Fibroblast of skin of scalp (primary cell): ENCODE results near the gene CYB5B.

ENCODE experiments used
- DNase-seq: peaks from one replicate; pipeline ENCODE4 v3.0.0-alpha.2; 2013

Gene CYB5B

GRCh38 chr16:69486724-69487123, 62.3 kb downstream of the CYB5B start:
- no peak for DNase-seq

- no peak for DNase-seq
Observed at GRCh38 chr16:69490707-69491324, 66.4 kb downstream of the CYB5B start.

- DNase-seq = no peak
Observed at GRCh38 chr16:69494991-69495392, 70.6 kb downstream of the CYB5B start.

DNA sequence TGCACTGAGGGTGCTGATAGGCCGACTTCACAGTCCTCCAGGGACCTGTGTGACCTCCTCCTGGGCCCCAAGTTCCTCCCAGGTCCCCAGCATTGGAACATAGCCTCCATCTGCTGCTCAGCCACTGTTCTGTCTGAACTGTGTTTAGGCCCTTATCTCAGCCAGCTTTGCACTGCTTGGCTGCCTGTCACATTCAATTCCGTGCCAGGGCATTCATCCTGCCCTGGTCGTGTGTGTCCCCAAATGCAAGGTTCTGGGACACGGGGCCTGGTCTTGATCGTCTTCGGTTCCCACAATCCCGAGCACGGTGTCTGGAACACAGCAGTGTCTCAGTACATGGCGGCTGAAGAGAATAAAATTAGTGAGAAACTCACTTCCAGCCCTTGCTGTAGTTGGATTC, 71.4 kb downstream of the CYB5B start:
- DNase-seq = no peak

DNA sequence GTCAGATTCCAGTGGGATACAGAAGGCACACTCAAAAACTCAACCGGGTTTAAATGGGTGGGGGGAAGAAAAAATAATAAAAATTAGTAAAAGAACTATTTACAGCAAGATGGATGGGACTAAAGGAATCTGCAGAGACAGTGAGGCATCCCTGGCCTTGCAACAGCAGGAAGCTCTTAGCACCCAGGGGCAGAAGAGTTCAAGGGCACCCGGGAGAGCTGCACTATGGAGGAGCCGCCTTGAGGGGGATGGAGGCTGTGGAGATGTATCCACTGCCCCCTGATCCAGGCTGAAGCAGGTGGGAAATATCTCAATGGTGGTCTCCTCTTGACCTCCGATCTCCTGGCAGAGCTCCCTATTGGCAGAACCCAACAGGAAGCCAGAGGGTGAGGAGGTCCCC, 72.0 kb downstream of the CYB5B start:
- no peak for DNase-seq

DNA sequence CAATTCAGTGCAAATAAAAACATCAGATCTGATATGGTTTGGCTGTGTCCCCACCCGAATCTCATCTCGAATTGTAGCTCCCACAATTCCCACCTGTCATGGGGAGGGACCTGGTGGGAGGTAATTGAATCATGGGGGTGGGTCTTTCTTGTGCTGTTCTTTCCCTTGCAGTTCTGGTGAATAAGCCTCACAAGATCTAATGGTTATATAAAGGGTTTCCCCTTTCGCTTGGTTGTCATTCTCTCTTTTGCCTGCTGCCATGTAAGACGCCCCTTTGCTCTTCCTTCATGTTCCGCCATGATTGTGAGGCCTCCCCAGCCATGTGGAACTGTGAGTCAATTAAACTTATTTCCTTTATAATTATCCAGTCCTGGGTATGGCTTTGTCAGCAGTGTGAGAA, 72.5 kb downstream of the CYB5B start:
- no peak for DNase-seq

DNA sequence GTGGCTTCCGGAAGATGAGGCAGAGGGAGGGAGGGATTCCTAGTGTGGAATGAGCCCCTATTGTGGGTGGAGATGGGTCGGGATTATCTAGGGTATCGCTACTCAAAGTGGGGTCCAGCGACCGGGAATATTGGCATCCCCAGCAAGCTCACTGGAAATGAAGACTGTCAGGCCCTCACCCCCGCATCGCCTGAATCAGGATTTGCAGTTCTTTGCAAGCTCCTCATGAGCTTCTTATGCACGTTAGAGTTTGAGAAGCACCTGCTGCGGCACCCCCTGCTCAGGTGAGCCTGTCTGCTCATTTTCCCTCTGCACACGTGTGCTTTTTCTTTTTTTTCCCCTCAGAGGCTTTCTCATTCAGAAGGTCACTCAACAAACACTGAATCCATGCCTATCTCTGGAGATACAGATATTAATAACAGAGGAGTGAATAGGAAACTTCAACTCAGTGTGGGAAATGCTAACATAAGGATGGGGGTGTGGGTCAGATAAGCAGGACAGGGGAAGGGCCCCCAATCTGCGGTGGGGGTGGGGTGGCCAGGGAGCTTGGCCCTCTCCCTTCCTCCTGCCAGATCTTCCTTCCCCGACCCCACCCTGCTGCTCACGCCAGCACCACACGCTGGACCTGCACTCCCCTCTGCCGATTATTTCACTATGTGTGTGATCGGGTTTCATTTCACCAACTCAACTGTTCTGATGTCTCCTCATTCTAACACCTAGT, 73.6 kb downstream of the CYB5B start:
- no peak for DNase-seq

- DNase-seq = no peak
Observed at GRCh38 chr16:69498926-69499325, 74.5 kb downstream of the CYB5B start.

DNA sequence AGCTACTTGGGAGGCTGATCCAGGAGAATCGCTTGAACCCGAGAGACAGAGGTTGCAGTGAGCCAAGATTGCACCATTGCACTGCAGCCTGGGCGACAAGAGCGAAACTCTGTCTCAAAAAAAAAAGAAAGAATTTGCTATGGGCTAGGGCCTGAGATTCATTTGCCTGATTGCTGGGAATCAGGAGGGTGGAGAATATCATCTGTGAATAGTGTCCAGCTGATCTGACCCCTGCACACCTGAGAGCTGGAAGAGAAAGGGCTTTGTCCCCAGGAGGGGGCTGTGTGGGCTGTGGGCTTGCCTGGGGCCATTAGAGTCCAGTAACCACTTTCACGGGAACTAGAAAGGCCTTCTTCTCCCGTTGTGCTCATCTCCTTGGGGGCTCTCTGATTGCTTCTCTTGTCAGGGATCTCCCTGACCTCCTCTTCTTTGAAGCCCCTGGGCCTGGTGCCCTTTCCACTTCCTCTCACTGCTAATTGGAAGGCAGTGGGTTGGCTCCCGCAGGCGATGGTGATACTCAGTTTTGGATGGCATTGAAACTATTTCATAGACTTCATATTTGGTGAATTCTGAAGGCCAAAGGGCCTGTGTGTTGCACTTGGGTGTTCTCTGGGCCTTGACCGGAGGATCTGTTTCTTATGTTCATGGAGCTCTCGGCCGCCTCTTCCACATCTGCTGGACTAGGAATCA, 75.3 kb downstream of the CYB5B start:
- no peak for DNase-seq

- no peak for DNase-seq
Observed at GRCh38 chr16:69500496-69500895, 76.1 kb downstream of the CYB5B start.

DNA sequence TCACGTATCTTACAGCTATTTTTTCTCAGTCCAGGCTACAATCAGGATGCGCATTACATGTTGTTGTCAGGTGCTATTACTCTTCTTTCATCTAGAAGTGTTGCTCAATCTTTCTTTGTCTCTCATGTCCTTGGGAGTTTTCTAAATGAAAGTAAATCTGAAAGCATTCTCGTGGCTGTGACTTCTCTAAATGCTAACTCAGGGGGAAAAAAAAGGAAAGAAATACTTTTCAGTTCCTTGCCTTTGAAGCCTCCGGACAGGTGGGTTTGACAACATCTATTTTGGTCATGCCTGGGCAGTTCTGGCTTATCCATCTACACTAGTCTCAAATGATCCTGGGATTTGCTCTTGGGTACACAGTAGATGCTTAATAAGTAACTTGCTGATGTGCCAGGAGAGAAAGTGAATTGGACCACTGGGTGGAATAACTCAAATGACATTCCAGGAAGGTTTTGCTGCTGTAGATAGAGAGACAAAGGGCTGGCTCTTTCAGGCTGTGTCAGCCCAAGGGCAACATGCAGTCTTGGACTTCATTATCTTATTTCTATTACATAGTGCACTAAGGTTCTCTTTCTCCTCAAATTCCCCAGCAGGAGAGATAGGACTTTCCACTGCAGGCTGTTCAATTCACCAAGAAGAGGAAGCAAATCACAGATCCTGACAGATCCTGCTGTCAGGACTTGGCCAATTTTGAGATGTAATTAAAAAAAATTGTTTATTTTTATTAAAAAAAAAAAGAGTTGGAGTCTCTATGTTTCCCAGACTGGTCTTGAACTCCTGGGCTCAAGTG, 77.7 kb downstream of the CYB5B start:
- DNase-seq = no peak

DNA sequence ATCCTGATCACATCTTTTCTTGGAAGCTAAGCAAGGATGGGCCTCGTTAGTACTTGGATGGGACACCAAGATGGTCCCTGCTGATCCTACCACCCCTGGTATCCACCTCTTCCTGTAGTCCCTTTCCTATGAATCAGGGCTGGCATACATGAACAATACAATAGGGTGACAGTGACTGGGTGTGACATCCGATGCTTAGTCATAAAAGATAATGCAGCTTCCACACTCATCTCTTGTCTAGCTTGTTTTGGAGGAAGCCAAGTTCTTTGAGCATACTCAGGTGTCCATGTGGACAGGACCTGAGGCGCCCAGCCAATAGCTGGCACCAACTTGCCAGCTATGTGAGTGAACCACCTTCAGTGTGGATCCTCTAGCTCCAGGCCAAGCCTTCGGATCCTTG, 78.8 kb downstream of the CYB5B start:
- DNase-seq = no peak

GRCh38 chr16:69508033-69508755, 83.8 kb downstream of the CYB5B start:
- no peak for DNase-seq

DNA sequence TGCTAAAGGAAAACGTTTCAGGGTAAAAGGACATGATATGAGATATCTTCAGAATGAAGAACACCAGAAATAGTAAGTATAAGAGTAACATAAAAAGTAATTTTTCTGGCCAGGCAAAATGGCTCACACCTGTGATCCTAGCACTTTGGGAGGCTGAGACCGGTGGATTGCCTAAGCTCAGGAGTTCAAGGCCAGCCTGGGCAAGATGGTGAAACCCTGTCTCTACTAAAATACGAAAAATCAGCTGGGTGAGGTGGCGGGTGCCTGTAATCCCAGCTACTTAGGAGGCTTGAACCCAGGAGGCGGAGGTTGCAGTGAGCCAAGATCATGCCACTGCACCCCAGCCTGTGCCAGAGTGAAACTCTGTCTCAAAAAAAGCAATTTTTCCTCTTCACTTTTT, 84.7 kb downstream of the CYB5B start:
- no peak for DNase-seq

GRCh38 chr16:69511651-69512050, 87.2 kb downstream of the CYB5B start:
- no peak for DNase-seq

- peak; percentile 72 for DNase-seq
Observed at GRCh38 chr16:69513180-69513966, 89.0 kb downstream of the CYB5B start.

DNA sequence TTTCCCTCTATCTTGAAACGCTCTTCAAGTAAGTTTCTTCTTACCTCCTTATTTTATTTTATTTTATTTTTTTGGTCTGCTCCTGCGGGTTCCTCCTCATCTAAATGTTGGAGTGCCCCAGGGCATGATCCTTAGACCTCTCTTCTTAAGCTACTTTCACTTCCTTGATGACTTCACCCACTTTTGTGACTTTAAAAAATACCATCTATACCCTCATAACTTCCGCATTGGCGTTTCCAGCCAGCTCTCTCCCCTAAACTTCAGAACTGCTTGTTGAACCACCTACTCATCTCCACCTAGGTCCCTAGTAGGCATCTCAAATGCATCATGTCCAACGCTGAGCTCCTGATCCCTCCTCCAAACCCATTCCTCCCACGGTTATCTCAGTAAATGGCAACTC, 89.9 kb downstream of the CYB5B start:
- no peak for DNase-seq
